Keratinocyte (primary cell): Measurements from ENCODE around the gene KLC4.

Source experiments
- CTCF ChIP-seq, 3 experiments: IDR thresholded peaks in 1 of 3; conservative IDR thresholded peaks in 1 of 3; optimal IDR thresholded peaks in 1 of 3; 2 replicates in 2 of 3; 3 replicates in 1 of 3; pipeline versions ENCODE3 to v1.5.1; 2011; ENCODE audit warnings: low read length in 3 of 3, mild to moderate bottlenecking in 3 of 3, moderate library complexity in 2 of 3, control low read depth in 1 of 3, inconsistent platforms in 1 of 3; ENCODE audit not compliant: insufficient read depth in 2 of 3; ENCODE audit errors: extremely low read depth in 1 of 3
- EZH2 ChIP-seq: IDR thresholded peaks from one replicate; pipeline ENCODE4 v1.6.1; 2012; ENCODE audit warnings: inconsistent platforms, mild to moderate bottlenecking, low read length, moderate library complexity

DNA sequence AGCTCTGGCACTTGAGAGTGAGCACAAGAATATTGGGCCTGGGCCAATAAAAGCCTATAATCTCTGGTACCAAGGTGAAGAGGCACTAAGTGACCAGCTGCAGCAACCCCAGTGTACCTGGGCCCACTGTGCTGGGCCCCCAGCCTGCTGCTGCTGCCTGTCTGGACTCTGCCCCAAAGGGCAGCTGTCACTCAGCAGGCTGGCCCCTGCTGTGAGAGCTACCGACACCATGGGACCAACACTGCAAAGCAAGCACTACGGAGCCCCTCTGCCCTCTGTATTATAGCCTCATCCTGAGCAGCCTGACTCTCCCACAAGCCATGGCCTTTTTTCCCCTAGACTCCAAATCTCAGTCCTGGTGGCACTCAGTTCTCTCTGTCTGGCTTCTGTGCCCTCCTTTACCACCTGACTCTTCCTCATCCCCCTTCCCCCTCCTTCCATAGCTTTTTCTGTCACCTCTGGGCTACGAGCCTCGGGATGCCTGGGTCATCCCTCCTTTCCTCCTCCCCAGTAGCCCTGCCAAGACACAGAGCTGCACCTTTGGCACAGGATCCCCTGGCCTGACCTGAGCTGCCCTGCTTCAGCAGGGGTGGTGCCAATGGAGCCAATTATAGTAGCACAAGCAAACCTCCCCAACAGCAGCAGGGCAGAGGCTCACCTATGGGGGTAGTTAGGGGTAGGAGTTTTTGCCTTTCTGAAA is 23.8 kb upstream of the KLC4 start:
- TF ChIP-seq CTCF (optimal IDR thresholded peaks at IDR 0.05 in 1 of 3, IDR thresholded peaks at IDR 0.05 in 1 of 3, conservative IDR thresholded peaks at IDR 0.05 in 1 of 3; ENCODE audit: extremely low read depth in 1 of 3, insufficient read depth in 2 of 3, low read length in 3 of 3) (no peak), EZH2 (no peak)
